ENCODE results near the gene PLN.

Gene PLN

DNA sequence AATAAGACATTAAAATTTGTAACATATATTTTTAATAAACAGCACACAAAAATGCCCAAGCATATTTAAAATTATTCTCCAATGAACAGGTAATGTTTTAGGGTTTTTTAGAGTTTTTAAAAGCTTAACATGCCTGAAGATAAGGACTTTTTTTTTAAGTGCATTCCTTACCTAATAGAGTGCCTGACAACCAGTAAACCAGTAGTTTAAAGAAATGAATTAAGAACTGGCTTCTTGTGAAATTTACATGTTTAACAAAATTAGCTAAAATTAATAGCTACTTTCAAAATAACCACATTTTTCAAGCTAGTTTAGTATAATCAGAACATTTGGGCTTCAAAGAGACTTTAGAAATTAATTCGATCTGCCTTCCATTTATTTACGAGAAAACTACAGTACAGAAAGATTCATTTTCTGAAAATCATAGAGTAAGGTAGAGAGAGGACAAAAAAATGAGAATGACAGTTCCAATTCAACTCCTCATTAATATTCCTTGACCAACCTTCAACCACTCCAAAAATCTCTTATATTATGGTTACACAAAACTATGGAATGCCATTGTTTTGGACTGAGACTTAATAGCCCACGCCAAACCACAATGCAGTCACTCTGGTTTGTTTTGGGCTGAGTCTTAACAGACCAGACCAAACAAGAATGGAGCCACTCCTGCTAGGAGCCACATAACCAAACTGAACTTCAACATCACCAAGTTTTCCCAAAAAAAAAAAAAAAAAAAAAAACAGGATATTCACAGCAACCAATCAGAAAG lies 5.7 kb upstream of the PLN start:
- DNase-seq: no peak

DNA sequence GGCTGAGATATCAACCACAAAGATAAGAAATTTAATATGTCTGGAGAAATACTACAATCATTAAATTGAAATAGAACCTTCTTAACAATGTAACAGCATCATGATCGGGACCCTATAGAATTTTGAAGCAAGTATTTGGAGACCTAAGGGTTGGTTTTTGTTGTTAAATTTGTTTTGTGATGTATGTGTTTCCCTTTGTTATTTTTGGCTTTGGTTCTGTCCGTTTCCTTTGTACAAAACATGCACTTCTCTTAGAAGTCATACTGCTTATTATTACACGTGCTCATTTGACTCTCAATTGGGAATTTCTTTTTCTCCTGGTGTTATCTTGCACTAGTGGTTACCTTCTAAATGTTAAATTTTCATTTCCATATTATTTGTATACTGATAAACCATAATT lies 4.0 kb upstream of the PLN start:
- DNase-seq: no peak

DNA sequence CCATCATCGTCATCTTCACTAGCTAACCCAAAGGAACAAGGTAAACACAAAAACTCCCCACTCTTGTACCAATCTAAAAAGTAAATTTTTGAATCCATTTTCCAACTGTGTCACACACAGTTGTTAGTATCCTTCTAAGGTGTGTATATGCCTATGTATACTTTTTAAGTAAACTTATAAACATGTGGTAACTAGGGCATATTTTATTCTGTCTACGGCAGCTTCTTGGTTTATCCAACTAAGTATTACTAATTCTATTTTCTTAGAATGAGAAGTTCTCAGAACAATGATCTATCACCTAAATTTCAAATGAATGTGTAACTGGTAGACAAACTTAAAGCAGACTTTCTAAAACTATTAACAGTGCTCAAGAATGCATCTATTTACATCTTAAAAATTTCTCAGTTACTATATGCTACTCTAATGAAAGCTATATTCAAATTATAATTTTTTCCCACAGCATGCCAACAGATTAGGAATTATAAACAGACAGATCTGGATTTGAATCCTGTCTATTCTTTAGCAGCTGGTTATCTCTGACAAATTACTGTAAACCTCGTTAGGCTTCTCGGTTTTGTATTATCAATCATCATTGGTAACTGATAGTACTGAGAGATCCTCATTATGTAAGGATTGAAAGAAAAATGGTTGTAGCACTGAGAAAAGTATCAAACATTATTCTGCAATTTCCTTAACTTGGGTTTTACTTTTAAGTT lies 1.8 kb upstream of the PLN start:
- no peak for DNase-seq

DNA sequence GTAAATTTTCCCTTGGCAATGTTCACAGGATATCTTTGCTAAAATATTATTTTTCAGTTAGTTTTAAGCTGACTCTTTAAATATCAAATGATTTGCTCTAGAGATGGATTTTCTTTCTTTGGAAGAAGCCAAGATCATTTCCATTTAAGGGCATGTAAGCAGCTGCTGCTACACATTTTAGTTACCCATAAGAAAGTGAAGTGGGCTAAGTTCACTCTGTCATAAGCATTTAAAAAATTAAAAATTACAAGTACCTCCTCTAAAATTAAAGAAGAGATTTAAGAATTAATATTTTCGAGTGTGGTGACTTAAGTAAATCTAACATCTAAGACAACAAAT lies 1.2 kb upstream of the PLN start:
- no peak for DNase-seq

DNA sequence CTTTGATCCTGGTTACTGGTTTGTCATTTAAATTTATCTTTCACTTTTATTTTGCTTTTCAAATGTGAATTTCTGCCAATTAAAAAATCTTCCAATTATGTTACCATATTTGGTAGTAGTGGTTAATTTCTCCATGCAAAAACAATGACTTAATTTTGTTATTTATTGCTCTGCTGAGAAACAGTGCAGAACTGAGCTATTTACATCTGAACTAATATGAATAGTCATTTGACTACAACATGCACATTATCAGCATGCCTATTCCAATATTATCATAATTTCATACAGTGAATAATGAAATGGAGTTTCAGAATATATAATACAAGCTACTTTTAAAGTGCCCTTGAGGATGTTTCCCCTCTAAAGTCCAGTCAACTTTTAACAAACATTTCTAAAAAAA lies 517 bp downstream of the PLN start:
- no peak for DNase-seq

DNA sequence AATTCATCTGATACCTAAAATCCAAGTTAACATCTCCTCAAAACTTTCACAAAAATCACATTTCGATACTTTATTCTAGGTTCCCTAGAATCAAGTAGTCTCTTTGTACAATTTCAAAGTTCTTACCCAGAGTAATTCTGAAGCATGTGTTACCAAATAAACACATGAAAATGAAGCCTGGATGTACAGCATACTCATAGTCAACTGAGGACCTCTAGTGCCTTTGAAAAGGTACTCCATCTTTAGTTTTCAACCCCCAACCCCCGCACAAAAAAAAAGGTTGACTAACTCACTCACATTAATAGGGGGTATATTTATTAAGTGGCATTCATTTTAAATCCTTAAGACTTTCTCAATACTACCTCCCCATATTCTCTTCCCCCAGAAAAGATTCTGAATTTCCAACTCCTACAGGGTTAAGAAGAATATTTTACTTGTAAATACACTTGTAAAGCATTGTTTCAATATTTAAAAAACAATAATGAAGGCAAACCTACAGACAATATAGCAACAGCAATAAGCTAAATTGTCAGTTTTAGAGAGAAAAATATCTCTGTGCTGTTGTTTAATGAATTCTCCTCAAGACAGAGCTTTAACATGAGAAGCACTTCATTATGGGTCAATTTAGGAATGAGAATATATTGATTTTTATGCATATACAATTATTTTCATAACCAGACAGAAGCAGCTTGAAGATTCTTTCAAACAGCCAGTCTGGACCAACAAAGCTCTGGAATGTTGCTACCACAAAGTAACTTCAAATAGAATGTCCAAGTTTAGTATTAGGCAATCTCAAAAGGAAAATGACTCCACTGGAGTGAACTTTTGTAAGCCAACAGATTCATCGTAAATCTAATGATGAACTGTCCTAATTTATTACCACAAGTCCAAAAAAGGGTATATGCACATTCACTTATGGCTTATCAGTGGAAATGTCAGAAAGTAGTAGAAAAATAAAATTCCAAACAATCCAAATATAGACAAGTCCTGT lies 3.3 kb downstream of the PLN start:
- no peak for DNase-seq

DNA sequence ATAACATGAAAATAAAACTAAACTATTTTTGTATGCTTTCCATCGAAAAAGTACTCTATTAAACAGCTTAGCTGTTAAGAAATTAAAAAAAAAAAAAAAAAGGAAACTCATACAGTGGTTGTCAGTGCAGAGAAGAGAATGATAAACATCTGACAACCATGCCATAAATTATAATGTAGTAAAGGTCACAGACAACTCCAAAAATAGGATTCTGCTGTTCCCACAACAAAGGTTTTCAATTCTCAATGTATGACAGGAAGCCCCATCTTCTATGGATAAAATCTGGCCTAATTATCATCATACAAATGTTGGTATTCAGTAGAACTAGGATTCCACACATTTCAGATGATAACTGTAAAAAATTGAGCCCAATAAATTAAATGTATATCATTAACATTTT lies 5.0 kb downstream of the PLN start:
- no peak for DNase-seq

DNA sequence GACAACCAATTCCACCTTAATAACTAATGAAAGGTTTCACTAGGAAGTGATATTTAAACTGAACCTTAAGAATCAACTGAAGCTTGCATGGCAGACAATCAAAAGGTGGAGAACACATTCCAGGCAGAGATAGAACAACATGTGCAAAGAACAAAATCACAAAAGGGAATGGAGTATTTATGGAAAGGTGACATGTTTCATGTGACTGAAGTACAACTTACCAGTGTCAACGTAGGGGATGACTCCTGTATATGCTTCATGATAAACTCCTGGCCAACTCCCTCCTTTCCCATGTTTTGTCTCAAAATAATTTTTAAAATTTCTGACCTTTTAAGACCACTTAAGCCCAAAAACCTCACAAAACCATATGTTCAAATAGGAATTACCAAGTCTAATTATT lies 6.6 kb downstream of the PLN start:
- no peak for DNase-seq

DNA sequence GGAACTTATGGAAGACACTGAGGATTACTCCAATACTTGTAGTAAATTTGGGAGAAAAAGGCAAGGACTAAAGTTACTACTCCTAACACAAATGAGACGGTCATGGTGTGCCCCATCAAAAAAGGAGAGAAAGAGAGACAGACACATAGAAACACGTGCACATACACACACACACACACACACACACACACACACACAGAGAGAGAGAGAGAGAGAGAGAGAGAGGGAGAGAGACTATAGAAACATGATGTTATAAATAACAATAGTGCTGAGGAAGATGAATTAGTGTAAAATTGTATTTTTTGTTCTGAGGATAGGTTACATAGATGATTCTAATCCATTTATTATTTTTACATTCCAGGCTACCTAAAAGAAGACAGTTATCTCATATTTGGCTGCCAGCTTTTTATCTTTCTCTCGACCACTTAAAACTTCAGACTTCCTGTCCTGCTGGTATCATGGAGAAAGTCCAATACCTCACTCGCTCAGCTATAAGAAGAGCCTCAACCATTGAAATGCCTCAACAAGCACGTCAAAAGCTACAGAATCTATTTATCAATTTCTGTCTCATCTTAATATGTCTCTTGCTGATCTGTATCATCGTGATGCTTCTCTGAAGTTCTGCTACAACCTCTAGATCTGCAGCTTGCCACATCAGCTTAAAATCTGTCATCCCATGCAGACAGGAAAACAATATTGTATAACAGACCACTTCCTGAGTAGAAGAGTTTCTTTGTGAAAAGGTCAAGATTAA lies 10.5 kb downstream of the PLN start:
- no peak for DNase-seq

DNA sequence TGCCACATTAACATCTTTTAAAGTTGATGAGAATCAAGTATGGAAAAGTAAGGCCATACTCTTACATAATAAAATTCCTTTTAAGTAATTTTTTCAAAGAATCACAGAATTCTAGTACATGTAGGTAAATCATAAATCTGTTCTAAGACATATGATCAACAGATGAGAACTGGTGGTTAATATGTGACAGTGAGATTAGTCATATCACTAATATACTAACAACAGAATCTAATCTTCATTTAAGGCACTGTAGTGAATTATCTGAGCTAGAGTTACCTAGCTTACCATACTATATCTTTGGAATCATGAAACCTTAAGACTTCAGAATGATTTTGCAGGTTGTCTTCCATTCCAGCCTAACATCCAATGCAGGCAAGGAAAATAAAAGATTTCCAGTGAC lies 11.6 kb downstream of the PLN start:
- DNase-seq: no peak

DNA sequence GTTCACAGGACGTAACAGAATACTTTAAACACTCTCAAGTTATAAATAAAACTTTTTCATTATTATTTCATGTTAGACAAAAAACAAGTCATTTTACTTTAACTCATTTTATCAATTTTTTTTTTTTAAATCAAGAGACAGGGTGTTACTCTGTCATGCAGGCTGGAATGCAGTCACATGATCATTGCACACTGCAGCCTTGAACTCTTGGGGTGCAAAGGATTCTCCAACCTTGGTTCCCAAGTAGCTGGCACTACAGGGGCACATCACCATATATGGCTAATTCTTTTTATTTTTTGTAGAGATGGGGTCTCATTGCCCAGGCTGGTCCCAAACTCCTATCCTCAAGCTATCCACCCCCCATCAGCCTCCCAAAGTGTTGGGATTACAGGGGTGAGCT lies 14.2 kb downstream of the PLN start:
- DNase-seq: no peak

DNA sequence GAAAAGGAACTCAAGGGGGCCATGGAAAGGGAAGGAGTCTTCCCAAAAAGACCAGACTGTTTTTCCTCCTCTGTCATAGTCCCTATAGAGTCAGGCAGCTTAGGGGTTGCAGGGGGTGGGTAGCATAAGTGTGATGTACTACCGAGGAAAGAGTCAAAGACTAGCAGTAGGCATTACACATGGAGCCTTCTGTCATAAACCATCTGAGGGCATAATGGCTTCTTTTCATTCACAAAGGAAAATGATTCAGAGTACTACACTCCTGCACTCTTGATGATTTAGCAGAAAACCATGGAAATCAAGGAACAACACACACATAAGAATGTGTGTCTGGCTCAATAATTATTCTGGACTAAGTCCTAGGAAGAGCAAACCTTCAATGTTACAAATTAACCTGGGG lies 14.9 kb downstream of the PLN start:
- no peak for DNase-seq

DNA sequence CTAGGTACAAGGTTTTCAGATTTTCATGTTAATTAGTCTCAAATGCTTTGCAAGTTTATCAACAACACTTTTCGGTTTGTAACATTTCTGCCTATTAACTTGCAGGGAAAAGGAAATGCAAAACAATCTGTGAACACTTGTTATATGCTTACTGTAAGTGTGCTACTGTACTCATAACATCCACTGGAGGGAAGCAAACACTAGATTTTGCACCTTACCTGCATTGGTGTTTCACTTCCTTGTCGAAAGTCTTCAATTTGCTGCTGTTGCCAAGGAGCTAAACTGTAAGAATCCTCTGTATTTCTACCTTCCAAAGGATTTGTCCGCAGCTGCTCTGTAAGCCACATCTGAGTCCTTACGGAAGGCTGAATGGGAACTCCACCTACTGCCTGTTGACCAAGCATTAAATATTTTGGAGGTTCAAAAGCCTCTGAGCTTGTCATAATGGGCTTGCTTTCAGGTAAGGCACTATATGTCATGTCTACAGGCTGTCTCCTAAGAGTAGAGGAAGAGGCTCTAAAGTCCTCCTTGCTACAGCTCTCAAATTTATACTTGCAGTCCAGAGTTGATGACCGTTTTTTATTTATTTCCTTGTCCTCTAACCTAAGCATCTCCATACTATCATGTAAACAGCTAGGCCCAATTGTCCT lies 17.3 kb downstream of the PLN start:
- no peak for DNase-seq

DNA sequence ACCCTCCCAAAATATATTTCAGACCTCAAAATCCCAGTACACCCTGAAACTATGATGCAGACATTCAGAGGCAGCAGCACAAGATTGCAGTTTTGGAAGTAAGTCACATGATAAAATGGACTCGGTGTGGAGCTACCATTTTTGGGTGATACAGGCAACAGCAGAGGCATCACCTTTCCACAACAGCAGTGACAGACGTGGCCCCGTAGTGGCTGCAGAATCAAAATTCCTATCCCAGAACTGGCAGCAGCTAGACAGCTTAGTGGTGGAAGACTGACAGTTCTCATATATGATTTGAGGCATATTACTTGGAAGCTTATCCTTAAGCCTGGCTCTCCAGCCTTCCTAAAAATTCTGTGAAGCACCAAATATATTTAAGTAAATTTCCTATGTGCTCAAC lies 19.9 kb downstream of the PLN start:
- no peak for DNase-seq

DNA sequence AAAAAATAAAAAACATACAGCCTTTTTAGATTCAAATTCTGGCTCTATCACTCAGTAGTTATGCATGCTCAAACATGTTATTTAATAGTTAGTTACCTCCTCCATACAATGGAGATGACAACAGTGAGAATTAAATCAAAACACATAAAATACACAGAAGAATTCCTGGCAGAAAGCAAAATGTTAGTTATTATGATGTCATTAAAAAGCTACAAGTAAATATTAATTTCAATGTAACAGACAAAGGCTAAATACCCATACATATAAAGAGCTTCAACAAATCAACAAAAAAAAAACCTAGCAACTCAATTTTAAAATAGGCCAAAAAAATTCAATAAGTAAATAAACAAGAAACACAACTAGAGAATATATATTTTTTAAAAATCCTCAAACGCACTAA lies 21.4 kb downstream of the PLN start:
- no peak for DNase-seq

DNA sequence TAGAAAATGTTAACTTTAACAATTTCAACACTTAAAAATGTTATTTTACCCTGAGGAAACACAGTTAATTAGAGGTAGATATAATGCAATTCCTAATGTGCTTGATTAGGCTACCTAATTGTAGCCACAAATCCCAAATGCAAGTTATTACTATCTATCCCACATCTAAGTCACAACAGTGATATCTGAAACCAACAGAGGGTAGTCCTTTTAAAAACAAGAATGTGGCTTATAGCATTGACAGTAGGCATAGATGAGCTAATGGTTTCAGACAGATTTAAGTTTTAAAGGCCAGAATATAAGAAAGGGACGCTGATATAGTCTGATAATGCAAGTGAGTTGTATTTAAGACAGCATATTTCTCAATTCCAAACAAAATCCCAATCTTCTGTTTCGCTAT lies 23.0 kb downstream of the PLN start:
- no peak for DNase-seq

DNA sequence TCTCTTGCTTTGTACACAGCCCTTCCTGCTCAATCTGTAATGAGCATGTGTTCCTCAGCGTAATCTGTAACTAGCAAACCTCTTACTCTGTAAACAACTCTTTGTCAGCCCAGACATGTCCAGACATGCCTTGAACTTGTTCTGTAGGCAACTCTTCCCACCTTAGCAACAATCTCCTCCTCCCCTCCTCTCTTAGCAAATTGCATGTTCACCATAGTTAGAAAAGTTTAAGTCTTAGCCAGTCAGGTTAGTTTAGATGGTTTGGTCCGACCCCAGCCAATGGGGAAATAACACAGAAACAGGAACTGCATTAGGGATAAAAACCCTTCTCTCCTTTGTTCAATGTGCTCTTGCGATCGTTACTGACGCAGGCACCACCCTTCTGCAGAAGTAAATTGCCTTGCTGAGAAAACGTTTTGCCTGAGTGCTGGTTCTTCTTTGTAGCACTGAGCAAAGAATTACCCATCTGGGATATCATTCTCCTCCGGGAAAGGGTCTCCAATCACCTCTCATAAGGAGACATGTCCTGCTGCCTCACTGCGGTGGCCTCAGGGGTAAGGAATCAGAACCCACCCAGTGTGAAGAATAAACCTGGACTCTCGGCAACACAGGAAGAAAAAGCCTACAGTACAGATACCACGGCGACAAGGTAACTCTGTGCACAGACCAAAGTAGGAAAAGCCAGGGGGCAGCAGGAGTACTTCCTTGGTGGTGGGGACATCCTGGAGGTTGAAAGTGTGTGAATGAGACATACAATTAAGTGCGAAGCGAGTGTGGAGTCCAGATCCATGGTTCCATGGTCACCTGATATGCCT lies 26.2 kb downstream of the PLN start:
- no peak for DNase-seq

DNA sequence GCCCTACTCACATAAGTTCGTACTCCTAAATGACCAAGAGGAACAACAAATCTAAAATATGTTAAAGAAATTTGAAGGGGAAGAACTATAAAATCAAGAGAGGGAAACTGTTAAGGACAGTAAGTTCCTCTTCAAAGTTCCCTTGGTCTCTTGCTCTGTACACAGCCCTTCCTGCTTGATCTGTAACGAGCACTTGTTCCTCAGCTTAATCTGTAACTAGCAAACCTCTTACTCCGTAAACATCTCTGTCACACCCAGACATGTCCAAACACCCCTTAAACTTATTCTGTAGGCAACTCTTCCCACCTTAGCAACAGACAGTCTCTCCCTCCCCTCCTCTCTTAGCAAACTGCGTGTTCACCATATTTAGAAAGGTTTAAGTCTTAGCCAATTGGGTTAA lies 29.9 kb downstream of the PLN start:
- DNase-seq: no peak

DNA sequence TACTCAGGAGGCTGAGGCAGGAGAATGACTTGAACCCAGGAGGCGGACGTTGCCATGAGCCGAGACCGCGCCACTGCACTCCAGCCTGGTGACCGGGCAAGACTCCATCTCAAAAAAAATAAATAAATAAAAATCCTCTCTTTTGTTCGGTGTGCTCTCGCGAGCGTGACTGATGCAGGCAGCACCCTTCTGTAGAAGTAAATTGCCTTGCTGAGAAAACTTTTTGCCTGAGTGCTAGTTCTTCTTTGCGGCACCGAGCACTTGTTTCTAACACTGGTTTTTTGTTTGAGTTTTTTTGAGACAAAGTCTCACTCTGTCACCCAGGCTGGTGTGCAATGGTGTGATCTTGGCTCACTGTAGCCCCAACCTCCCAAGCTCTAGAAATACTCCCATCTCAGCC lies 30.5 kb downstream of the PLN start:
- DNase-seq: no peak

DNA sequence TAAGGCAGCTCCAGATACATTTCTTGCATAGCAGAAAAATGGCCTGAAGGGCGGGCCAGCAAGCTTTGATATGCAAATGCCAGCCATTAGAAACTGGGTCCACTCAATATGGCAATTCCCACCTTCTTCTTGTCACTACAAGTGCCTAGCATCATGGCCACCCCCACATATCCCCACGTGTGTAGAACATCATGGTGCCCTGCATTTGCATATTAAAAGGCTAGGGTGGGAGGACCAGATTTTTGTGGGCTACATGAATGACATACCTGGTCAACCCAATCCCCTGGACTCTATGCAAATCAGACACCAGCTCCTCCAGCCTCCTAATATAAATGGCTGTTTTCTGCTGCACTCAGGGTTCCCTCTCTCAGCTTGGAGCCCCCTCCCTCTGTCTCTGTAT lies 31.7 kb downstream of the PLN start:
- DNase-seq: no peak

DNA sequence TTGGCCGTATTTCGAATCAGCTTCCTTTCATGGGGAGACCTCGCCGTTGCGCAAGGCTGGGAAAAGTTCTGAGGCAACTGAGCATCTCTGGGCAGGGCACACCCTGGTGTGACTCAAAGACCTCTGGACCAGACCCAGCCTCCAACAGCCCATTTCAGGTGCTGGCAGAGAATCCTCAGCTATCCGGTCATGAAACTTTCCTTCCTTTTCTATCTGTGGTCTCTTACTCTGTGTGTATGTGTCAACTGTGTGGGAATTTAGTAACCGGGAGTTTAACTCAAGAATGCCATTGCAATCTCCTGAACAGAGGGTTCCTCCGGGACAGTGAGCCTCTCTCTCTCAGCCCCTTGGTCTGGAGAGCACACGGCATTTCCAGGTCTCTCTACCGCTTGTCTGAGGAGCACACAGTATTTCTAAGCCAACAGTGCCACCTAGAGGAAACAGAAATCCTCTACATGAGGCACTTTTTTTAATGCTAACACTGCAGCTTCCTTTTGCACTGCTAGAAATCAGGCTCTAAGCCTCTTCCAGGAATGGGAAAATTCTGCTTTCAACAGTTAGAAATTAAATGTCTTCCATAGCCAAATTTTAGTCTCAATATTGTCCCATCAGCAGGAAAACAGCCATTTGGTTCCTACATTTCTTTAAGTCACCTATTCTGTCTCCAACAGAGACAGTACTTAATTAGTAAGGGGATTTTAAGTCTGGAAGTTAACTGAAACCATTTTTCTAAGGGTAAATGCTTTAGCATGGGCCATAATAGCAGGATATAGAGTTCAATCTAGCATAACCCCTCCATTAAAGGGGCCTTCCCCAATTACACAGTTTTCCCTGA lies 32.7 kb downstream of the PLN start:
- DNase-seq: no peak
